ENCODE data around the gene ITPR1.

The ITPR1 gene

GRCh38 chr3:4801892-4802291 is 308.7 kb downstream of the ITPR1 start:
- no peak for TF ChIP-seq POLR2AphosphoS5 (IDR thresholded peaks at IDR 0.05; ENCODE audit: low read depth, low read length)
- TF ChIP-seq REST (IDR thresholded peaks at IDR 0.05; ENCODE audit: insufficient read depth in 1 of 2, low read depth in 2 of 2, low read length in 2 of 2): no peak
- no peak for TF ChIP-seq TAF1 (IDR thresholded peaks at IDR 0.05; ENCODE audit: borderline replicate concordance, insufficient read depth, low read length)
- TF ChIP-seq FOXP2 (optimal IDR thresholded peaks at IDR 0.05; ENCODE audit: borderline replicate concordance, extremely low read depth, extremely low read length, insufficient read depth): no peak
- TF ChIP-seq SIN3A (IDR thresholded peaks at IDR 0.05; ENCODE audit: borderline replicate concordance, insufficient read depth, low read length): no peak

GRCh38 chr3:4802903-4803302 is 309.8 kb downstream of the ITPR1 start:
- TF ChIP-seq POLR2AphosphoS5 (IDR thresholded peaks at IDR 0.05; ENCODE audit: low read depth, low read length) (no peak), TAF1 (IDR thresholded peaks at IDR 0.05; ENCODE audit: borderline replicate concordance, insufficient read depth, low read length) (no peak), REST (IDR thresholded peaks at IDR 0.05; ENCODE audit: insufficient read depth in 1 of 2, low read depth in 2 of 2, low read length in 2 of 2) (no peak), SIN3A (IDR thresholded peaks at IDR 0.05; ENCODE audit: borderline replicate concordance, insufficient read depth, low read length) (no peak)

- TF ChIP-seq POLR2AphosphoS5 (IDR thresholded peaks at IDR 0.05; ENCODE audit: low read depth, low read length) (no peak), FOXP2 (optimal IDR thresholded peaks at IDR 0.05; ENCODE audit: borderline replicate concordance, extremely low read depth, extremely low read length, insufficient read depth) (no peak), REST (IDR thresholded peaks at IDR 0.05; ENCODE audit: insufficient read depth in 1 of 2, low read depth in 2 of 2, low read length in 2 of 2) (no peak), TAF1 (IDR thresholded peaks at IDR 0.05; ENCODE audit: borderline replicate concordance, insufficient read depth, low read length) (no peak), SIN3A (IDR thresholded peaks at IDR 0.05; ENCODE audit: borderline replicate concordance, insufficient read depth, low read length) (no peak)
These were observed 311.3 kb downstream of the ITPR1 start for GRCh38 chr3:4804161-4805058.

GRCh38 chr3:4805662-4806061 is 312.5 kb downstream of the ITPR1 start:
- TF ChIP-seq TAF1 (IDR thresholded peaks at IDR 0.05; ENCODE audit: borderline replicate concordance, insufficient read depth, low read length) (no peak), POLR2AphosphoS5 (IDR thresholded peaks at IDR 0.05; ENCODE audit: low read depth, low read length) (no peak)

- TF ChIP-seq REST (IDR thresholded peaks at IDR 0.05; ENCODE audit: insufficient read depth in 1 of 2, low read depth in 2 of 2, low read length in 2 of 2): no peak
- no peak for TF ChIP-seq POLR2AphosphoS5 (IDR thresholded peaks at IDR 0.05; ENCODE audit: low read depth, low read length)
- no peak for TF ChIP-seq SIN3A (IDR thresholded peaks at IDR 0.05; ENCODE audit: borderline replicate concordance, insufficient read depth, low read length)
- no peak for TF ChIP-seq TAF1 (IDR thresholded peaks at IDR 0.05; ENCODE audit: borderline replicate concordance, insufficient read depth, low read length)
- TF ChIP-seq FOXP2 (optimal IDR thresholded peaks at IDR 0.05; ENCODE audit: borderline replicate concordance, extremely low read depth, extremely low read length, insufficient read depth): no peak
These were observed 313.5 kb downstream of the ITPR1 start for GRCh38 chr3:4806535-4807108.

Measured in PFSK-1 (cell line).